HL-60/S4 (cell line): ENCODE measurements around the gene TBC1D2B.

Source experiments
- in situ Hi-C: fragments of 300-500 bp; cut with MboI; formaldehyde crosslinking; loops from 2 replicates; pipeline ENCODE4 v1.14.3; 2022; ENCODE audit warnings: low sequenced_read_pairs

Gene TBC1D2B

GRCh38 chr15:77959432-77959879 is 118.1 kb downstream of the TBC1D2B start:
- in situ Hi-C loops = loop anchor here (5.0 to 25.0 kb wide), 2 partner anchors 153 to 778 kb away; no protein-coding TSS in a partner anchor

- in situ Hi-C loops = loop anchor here (5.0 to 25.0 kb wide), 2 partner anchors 153 to 778 kb away; no protein-coding TSS in a partner anchor
Observed at GRCh38 chr15:77958716-77959431, 118.6 kb downstream of the TBC1D2B start.

GRCh38 chr15:77958021-77958420 is 119.5 kb downstream of the TBC1D2B start:
- in situ Hi-C loops = loop anchor here (5.0 to 25.0 kb wide), 2 partner anchors 154 to 779 kb away; no protein-coding TSS in a partner anchor

- in situ Hi-C loops = loop anchor here (25.0 kb wide), 1 partner anchor 783 kb away; no protein-coding TSS in a partner anchor
Observed at GRCh38 chr15:77953926-77954325, 123.6 kb downstream of the TBC1D2B start.

DNA sequence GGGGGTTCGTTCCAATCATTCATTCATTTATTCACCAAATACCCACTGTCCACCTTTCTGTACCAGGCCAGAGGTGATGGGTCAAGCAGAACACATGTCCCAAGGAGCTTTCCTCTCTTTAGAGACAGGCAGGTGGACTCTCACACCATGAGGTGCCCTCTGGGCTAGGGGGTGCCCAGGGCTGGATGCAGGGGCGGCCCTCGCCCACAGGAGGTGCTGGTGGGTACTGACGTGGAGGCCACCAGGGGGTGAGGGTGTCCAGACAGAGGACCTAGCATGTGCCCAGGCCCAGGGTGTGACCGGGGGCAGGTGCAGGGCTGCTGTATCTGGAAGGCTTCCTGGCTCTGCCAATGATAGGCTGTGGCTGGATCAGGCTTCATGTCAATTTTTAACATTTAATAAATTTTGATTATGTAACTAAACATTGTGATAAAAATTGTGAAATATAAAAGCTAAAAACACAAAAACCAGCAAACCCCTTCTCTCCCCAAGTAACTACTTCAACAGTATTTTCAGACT is 124.5 kb downstream of the TBC1D2B start:
- in situ Hi-C loops = loop anchor here (25.0 kb wide), 1 partner anchor 784 kb away; no protein-coding TSS in a partner anchor

- in situ Hi-C loops = loop anchor here (25.0 kb wide), 1 partner anchor 786 kb away; no protein-coding TSS in a partner anchor
Observed at GRCh38 chr15:77951105-77951786, 126.3 kb downstream of the TBC1D2B start.

DNA sequence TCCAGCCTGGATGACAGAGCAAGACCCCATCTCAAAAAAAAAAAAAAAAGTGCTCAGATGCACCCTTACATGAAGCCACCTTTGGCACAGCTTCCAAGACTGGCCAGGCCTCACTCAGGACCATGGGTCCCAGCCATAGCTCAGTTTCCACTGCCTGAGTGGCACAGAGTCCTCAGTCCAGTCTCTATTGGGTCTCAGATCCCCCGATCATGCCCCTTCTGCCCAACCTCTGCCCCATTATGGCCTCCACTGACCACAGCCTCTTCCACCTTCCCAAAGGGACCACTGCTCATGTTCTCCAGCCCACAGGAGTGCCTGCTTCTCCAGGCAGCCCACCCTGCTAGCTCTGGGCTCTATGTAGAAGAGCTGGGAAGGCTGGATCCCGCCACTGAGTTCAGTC is 127.0 kb downstream of the TBC1D2B start:
- in situ Hi-C loops = loop anchor here (25.0 kb wide), 1 partner anchor 787 kb away; no protein-coding TSS in a partner anchor

GRCh38 chr15:77945566-77945965 is 131.9 kb downstream of the TBC1D2B start:
- in situ Hi-C loops = no loop called here
